GM12801 (cell line): ENCODE measurements around the gene LDHB.

Experiments
- TF ChIP-seq, protein P1 (sequence below): IDR thresholded peaks from one replicate; pipeline ENCODE4 v1.5.1; 2011; ENCODE audit warnings: control low read depth; ENCODE audit not compliant: insufficient read length; ENCODE audit errors: extremely low read depth

The LDHB gene

DNA sequence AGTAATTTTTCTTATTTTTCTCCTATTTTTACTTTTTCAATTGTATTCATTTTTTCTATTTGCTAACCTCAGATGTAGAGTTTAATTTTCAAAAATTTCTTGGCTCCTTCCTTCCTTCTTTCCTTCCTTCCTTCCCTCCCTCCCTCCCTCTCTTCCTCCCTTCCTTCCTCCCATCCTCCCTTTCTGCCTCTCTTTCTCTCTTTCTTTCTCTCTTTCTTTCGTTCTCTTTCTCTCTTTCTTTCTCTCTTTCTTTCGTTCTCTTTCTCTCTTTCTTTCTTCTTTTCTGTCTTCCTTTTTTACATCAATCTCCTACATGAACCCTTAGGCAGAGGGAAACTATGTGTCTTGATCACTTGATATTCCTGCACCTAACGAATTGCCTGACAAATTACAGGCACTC is 40.6 kb downstream of the LDHB start:
- TF ChIP-seq, protein P1, sequence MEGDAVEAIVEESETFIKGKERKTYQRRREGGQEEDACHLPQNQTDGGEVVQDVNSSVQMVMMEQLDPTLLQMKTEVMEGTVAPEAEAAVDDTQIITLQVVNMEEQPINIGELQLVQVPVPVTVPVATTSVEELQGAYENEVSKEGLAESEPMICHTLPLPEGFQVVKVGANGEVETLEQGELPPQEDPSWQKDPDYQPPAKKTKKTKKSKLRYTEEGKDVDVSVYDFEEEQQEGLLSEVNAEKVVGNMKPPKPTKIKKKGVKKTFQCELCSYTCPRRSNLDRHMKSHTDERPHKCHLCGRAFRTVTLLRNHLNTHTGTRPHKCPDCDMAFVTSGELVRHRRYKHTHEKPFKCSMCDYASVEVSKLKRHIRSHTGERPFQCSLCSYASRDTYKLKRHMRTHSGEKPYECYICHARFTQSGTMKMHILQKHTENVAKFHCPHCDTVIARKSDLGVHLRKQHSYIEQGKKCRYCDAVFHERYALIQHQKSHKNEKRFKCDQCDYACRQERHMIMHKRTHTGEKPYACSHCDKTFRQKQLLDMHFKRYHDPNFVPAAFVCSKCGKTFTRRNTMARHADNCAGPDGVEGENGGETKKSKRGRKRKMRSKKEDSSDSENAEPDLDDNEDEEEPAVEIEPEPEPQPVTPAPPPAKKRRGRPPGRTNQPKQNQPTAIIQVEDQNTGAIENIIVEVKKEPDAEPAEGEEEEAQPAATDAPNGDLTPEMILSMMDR: no peak

- TF ChIP-seq, protein P1: no peak
Measured at GRCh38 chr12:21615431-21615830, 42.2 kb downstream of the LDHB start.

DNA sequence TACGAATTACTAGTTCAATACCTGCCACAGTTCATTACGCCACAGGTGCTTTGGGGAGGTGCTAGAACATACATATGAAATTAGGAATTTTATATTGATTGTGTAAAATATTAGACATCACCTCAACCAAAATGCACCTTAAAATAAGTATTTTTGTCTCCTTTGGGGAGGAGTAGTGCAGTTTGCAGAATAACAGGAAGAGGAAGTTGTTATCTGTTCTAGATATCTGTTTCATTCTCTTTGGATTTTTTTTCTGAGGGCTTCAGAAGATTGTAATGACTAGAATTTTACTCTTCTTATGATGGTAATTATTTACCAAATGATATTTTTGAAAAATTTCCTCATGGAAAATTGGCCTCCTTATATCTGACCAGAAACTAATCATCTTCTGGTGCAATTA is 43.1 kb downstream of the LDHB start:
- TF ChIP-seq, protein P1: no peak

GRCh38 chr12:21613931-21614330 is 43.7 kb downstream of the LDHB start:
- TF ChIP-seq, protein P1: no peak

DNA sequence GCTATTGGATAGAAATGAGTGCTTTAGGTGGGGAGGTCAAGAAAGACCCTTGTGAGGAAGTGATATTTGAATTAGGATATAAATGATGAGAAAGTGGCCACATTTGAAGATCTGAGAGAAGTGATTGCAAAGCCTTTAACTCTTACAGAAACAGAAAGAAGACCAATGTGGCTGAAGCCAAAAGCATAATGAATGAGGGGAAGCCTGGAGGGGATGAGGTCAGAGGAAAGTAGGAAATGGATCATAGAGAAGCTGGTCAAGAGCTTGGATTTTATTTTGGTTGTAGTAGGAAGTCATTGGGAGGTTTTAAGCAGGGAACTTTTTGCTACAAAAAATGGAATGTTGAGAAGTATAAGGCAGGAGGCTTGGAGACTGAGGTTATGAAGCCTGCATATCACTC is 49.4 kb downstream of the LDHB start:
- TF ChIP-seq, protein P1: no peak

- TF ChIP-seq, protein P1: no peak
Measured at GRCh38 chr12:21607701-21608100, 49.9 kb downstream of the LDHB start.

DNA sequence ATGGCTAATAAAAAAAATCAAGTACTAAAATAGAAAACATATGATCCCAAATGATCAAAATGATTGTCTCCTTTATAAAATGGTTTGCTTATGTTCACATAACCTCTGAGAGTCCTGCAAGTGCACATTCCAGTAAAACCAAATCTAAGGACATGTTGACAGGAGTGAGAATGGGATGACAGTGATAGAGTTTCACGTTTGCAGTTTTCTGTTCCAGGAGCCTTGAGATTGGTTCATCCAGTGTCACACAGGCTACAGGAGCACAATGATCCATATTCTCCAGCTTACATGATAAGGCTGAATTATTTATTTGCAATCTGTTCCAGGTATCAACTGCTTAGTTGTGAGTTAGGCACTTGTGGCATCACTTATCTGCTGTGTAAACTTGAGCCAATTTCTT is 51.5 kb downstream of the LDHB start:
- TF ChIP-seq, protein P1: no peak

DNA sequence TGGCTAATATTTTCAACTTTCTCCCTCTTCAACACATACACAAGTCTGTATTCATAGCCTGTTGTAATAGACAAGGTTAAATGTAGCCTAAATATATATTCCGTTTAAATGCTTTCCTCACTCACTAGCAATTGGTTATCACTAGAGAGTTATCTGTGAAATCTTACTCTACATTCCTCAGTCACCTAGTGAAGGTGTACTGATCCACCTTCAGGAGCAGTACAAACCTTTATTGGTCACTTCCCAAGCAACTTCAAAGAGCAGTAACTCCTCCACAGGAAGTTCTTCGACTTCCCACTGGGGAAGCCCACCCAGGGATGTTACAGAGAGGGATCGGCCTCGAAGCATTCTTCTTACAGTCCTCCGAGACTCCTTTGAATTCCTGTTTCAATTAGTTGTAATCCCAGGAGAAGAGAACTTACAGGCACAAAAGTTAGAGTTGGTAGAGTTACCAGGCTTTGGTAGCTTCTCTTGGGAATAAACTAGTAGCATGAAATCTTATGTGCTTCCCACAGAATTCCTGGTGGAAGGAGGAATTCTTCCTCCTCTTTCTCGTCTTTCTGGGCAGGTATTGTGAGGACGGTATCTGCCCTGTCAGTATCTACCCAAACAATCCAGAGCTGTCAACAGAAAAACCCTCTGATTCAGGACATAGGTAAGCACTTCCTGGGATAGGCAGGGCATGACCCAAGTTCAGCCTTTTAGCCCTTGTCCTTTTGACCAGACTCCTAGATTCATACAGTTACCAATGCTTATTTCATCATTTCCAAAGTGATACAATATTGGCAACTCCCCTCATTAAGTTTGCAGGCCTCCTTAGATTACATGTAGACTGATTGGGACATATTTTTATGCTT is 53.2 kb downstream of the LDHB start, which contains the start of gene GYS2:
GYS2 (minus strand) TSS at position 603 of the 857 bp plus-strand sequence; CDS start at position 348, 255 bp downstream.
- TF ChIP-seq, protein P1: no peak
